LoVo (cell line): ENCODE data around the gene GMCL2.
A peak's percentile ranks its signal among the peaks of the same experiment; 100 is the strongest.
"Not testable (repeated sequence)": the region's sequence is repeated elsewhere in the genome, so short reads cannot be mapped to it uniquely, and the experiment has no call there.

ENCODE experiments used
- DNase-seq: peaks from one replicate; pipeline ENCODE4 v3.0.0-alpha.2; 2016; ENCODE audit warnings: low spot score

Gene GMCL2

GRCh38 chr5:178204935-178205748 lies 18.0 kb upstream of the GMCL2 start:
- peak; percentile 76 for DNase-seq

GRCh38 chr5:178204182-178204934 lies 17.2 kb upstream of the GMCL2 start, which contains the start of gene HNRNPAB:
HNRNPAB (plus strand) TSS chr5:178204533; CDS start chr5:178204838, 305 bp downstream.
- DNase-seq, result peak; percentile 98

GRCh38 chr5:178203670-178204181 lies 16.6 kb upstream of the GMCL2 start:
- no peak for DNase-seq

GRCh38 chr5:178202541-178202940 lies 15.4 kb upstream of the GMCL2 start:
- DNase-seq, result no peak

GRCh38 chr5:178201927-178202235 lies 14.7 kb upstream of the GMCL2 start:
- DNase-seq, result no peak

- DNase-seq, result no peak
Measured at GRCh38 chr5:178201221-178201926, 14.2 kb upstream of the GMCL2 start.

GRCh38 chr5:178199581-178200434 lies 12.6 kb upstream of the GMCL2 start:
- no peak for DNase-seq

GRCh38 chr5:178198706-178199105 lies 11.5 kb upstream of the GMCL2 start:
- no peak for DNase-seq

GRCh38 chr5:178198151-178198550 lies 11.0 kb upstream of the GMCL2 start:
- not testable (repeated sequence) for DNase-seq

- no peak for DNase-seq
Measured at GRCh38 chr5:178196986-178197385, 9.8 kb upstream of the GMCL2 start.

- no peak for DNase-seq
Measured at GRCh38 chr5:178196281-178196812, 9.2 kb upstream of the GMCL2 start.

GRCh38 chr5:178194026-178194425 lies 6.9 kb upstream of the GMCL2 start:
- DNase-seq, result no peak

GRCh38 chr5:178193251-178193809 lies 6.2 kb upstream of the GMCL2 start:
- DNase-seq, result no peak

- DNase-seq, result no peak
Measured at GRCh38 chr5:178192787-178193186, 5.6 kb upstream of the GMCL2 start.

- DNase-seq, result no peak
Measured at GRCh38 chr5:178192244-178192643, 5.1 kb upstream of the GMCL2 start.

GRCh38 chr5:178191661-178192060 lies 4.5 kb upstream of the GMCL2 start:
- DNase-seq, result no peak

GRCh38 chr5:178189433-178189832 lies 2.3 kb upstream of the GMCL2 start:
- no peak for DNase-seq

GRCh38 chr5:178186427-178186826 lies 744 bp downstream of the GMCL2 start:
- DNase-seq, result no peak

- no peak for DNase-seq
Measured at GRCh38 chr5:178182158-178182876, 4.9 kb downstream of the GMCL2 start.

GRCh38 chr5:178180141-178180863 lies 6.9 kb downstream of the GMCL2 start:
- DNase-seq, result no peak
